NCI-H748 (cell line): Measurements from ENCODE around the gene ANO3.
A peak's percentile ranks its signal among the peaks of the same experiment; 100 is the strongest.

Experiments used
- DNase-seq: peaks from one replicate; lab custom pipeline; 2025; ENCODE audit not compliant: unreplicated experiment; lab: John Stamatoyannopoulos, UW

The ANO3 gene

GRCh38 chr11:26353010-26353409, 21.1 kb downstream of the ANO3 start:
- no peak for DNase-seq

GRCh38 chr11:26359055-26359454, 27.1 kb downstream of the ANO3 start:
- DNase-seq: no peak

- DNase-seq: no peak
These were observed 33.4 kb downstream of the ANO3 start for GRCh38 chr11:26365284-26365683.

GRCh38 chr11:26377619-26378018, 45.7 kb downstream of the ANO3 start:
- no peak for DNase-seq

- no peak for DNase-seq
These were observed 67.4 kb downstream of the ANO3 start for GRCh38 chr11:26399336-26399735.

GRCh38 chr11:26410706-26411366, 78.9 kb downstream of the ANO3 start:
- no peak for DNase-seq

- DNase-seq: no peak
These were observed 81.0 kb downstream of the ANO3 start for GRCh38 chr11:26412955-26413354.

- no peak for DNase-seq
These were observed 86.5 kb downstream of the ANO3 start for GRCh38 chr11:26418386-26418912.

GRCh38 chr11:26420331-26420730, 88.4 kb downstream of the ANO3 start:
- no peak for DNase-seq

GRCh38 chr11:26424255-26424654, 92.3 kb downstream of the ANO3 start:
- no peak for DNase-seq

GRCh38 chr11:26439854-26440253, 107.9 kb downstream of the ANO3 start:
- no peak for DNase-seq

GRCh38 chr11:26442131-26442530, 110.2 kb downstream of the ANO3 start:
- no peak for DNase-seq

- DNase-seq: no peak
These were observed 111.7 kb downstream of the ANO3 start for GRCh38 chr11:26443617-26444016.

- no peak for DNase-seq
These were observed 125.7 kb downstream of the ANO3 start for GRCh38 chr11:26457636-26458035.

GRCh38 chr11:26465274-26465673, 133.3 kb downstream of the ANO3 start:
- DNase-seq: no peak

- DNase-seq: no peak
These were observed 135.6 kb downstream of the ANO3 start for GRCh38 chr11:26467506-26467905.

- DNase-seq: no peak
These were observed 139.1 kb downstream of the ANO3 start for GRCh38 chr11:26470992-26471391.

- DNase-seq: peak; percentile 28
These were observed 141.6 kb downstream of the ANO3 start for GRCh38 chr11:26473216-26474194.

- DNase-seq: no peak
These were observed 142.5 kb downstream of the ANO3 start for GRCh38 chr11:26474401-26474800.

GRCh38 chr11:26477396-26477795, 145.5 kb downstream of the ANO3 start:
- no peak for DNase-seq

GRCh38 chr11:26478710-26479109, 146.8 kb downstream of the ANO3 start:
- no peak for DNase-seq

GRCh38 chr11:26480041-26480440, 148.1 kb downstream of the ANO3 start:
- DNase-seq: no peak
